NCI-H748 (cell line): ENCODE results near the gene ACSS1.
A peak's percentile ranks its signal among the peaks of the same experiment; 100 is the strongest.

Source experiments
- DNase-seq: peaks from one replicate; lab custom pipeline; 2025; ENCODE audit not compliant: unreplicated experiment; lab: John Stamatoyannopoulos, UW

The ACSS1 gene

DNA sequence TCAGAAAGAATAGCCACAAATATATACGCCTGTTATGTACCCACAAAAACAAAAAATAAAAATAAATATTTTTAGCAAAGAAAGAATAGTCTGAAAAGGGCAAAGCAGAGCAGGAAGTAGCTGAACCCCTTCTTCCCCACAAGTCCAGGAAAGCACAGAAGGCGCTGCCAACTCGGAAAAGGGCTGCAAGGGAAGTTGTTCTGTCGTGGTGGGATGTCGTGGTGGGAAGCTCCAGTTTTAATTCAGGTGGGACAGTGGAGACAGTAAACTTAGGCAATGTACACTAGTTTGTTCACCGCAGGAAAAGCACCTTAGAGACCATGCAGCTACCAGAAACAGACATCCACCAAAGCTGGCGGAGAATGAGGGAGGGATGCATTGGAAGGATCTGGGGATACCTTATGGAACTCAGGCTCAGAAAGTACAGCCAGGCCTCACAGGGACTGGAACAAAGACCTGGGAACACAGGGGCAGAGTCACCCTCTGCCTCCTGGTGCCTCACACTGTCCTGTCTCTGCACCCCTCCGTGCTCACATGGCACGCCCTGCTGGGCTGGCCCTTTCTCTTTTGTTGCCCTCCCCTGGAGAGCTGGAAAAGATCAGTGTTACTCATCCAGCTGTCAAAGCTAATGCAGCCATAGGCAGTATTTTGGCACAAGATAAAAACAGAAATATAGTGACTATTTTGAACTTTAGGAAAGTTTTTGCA lies 62.0 kb downstream of the ACSS1 start:
- DNase-seq, result no peak

DNA sequence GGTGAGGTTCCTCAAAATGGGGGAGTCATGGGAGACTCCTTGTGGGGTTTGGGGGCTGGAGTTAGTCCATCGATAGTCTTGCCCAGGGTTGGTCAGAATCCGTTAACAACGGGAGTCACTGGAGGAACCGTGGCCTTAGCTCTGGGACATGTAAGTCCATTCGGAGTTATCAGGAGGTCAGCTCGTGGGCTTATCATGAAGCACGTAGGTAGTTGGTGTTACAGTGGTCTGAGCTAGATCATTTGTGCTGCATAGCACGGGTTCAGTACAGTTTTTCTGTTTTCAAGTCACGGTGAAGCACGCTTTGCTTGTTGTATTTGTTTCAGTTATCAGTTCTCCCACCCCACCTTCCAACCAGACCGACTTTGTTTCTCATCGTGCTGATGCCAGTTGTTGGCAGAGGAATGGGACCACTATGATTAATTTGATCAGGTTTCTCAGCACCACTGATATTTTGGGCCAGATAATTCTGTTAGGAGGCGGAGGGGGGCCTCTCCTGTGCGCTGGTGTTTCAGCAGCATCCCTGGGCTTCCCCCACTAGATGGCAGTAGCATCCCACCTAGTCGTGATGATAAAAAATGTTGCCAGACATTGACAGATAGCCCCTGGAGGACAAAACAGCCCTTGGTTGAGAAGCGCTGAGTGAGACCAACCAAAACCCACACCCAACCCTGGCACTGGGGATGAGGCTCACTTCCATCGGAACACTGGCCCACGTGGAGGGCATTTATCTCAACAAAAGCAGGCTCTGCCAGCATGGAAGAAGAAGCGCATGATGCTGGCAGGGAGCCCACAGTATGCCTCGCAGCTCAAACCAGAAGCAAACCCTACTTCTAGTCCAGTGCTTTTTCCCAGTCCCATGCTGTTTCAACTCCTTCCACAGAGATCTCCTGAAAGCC lies 63.2 kb downstream of the ACSS1 start:
- DNase-seq, result peak; percentile 79

DNA sequence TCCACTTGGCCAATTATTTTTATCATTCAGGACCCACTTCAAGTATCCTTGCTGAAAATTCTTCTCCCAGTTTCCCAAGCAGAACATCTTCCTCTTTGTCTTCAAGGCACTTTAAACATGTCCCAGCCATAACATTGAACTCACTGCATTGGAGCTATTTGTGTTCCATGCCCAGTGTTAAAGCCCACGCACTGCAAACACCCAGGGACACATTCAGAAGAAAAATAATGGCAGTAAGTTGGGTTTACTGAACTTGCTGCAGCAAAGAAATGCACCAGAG lies 63.8 kb downstream of the ACSS1 start:
- no peak for DNase-seq

DNA sequence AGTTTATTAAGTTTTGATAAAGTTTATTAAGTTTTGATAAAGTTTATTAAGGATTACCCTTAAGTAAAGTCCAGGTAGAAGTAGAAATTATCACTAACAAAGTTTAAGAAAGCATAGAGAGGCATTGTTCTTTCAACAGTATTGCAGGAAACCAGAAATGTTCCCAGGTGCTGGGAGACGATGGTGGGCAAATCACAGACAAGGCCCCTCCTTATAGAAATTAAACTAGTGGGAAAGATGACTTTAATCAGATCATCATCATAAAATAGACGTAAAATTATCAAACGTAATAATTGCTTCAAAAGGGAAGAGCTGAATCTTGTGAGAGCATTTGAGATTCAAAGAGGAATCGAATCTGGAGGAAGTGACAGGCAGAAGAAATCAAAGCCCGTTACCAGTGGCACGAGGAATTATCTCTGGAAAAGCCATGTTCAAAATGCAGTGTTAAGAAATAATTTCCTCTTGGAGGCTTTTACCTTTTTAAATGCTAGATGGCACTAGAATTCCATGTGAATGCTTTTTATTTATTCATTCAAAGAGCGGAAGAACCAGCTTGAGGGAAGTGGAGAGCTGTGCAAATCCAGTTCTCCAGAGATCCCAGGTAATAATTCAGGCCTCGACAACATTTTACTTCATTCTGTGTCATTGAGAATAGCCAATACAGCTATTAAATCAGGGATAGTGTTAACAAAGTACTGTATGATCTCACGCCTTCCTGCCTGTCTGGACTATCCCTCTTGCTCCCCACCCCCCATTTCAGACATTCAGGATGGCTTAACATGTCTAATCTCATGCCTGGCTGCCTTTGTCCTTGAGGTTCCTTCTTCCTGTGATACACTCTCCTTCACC lies 64.4 kb downstream of the ACSS1 start:
- DNase-seq, result peak; percentile 53

DNA sequence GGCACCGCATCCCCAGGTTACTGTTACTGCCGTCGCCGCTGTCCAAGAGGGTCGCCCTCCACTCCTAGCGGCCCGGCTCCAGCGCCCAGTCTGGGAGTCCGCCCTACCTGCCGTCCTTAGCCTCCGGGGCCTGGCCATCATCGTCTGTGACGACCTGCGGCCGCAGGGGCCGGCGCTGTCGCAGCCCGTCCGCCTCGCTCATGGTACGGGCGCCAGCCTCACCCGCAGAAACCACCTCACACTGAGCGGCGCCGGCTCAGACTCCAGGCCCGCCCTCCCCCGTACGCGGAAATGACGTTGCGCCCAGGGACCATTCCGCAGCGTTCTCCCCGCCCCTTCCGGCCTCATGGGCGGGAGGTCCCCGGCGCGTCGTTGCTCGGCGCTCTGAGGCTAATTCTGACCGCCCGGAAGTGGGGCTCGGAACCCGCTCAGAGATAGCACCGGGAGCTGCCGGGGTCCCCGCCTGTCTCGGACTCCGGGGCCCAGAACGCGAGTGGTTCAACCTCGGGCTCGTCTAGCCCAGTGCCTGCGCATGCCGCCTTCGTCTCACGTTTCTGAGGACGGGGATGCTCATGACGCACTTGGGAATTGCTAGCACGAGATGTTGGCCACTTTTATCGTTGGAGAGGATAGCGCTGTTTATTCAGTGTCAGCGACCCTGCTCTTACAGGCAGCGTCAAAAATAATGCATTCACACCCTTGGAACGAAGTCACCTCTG lies 65.3 kb downstream of the ACSS1 start, which contains the start of gene APMAP:
Gene APMAP (minus strand): TSS at position 265 of the 719 bp plus-strand sequence. CDS start 63 bp downstream, at position 202.
- DNase-seq, result peak; percentile 98

DNA sequence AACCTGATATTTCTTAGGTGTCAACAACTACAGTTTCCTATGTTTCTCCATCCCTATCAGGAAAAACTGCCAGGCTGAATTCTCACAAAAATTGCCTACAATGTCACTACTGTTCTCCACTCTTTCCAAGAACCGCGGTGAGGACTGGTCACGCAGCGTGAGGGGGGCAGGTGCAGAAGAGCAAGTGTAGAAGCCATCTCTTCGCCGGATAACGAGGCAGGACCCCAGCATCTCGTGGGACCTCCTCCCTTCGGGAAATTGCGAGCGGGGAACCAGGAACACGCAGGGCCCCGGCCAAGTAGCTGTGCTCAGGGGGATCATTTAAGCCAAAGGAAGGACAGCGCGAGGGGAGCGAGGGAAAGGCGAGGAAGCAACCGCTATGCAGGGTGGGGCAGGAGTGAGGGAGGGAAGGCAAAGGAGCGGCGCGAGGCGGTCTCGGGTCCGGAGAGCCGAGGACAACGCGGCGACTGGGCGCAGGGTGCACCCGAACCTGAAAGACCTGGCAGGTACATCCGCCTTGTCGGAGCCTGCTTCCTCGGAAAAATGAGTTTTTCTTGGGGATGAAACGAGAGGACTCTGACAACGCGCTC lies 65.9 kb downstream of the ACSS1 start:
- peak; percentile 69 for DNase-seq

DNA sequence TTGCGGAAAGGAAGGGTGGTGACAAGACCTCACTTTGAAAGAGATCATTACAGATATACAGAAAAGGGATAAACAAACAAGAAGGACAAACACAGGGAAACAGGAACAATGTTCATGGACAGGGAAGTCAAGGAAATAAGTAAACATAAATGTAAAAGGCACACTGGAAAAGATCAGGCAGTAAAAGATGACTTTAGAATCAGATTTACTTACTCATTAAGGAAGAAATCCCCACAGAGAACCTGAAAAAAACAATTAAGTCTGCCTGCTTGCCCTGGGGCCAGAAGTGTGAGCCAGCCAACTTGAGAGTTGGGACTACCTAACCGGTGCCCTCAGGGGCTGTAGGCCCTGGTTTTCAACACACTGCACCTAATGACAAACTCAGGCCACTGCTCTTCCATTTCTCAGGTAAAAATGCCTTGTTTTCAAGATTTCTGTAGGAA lies 67.1 kb downstream of the ACSS1 start:
- no peak for DNase-seq

DNA sequence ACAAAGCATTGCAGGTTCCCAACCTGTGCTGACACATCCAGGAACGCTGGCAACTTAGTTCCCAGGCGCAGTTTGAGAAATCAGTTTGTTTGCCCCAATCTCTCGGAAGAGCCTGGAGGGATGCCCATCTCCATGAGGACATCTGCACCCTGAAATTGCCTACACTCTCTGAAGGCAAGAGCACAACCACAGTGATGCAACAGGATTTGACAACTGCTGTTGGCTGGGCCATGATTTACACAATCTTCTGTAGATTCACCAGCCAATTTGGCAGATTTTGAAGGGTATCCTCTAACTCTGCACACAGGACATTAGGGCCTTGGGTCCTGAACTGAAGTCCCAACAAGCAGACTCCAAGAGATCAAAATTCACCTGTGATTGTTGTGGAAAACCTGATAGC lies 68.8 kb downstream of the ACSS1 start:
- no peak for DNase-seq

DNA sequence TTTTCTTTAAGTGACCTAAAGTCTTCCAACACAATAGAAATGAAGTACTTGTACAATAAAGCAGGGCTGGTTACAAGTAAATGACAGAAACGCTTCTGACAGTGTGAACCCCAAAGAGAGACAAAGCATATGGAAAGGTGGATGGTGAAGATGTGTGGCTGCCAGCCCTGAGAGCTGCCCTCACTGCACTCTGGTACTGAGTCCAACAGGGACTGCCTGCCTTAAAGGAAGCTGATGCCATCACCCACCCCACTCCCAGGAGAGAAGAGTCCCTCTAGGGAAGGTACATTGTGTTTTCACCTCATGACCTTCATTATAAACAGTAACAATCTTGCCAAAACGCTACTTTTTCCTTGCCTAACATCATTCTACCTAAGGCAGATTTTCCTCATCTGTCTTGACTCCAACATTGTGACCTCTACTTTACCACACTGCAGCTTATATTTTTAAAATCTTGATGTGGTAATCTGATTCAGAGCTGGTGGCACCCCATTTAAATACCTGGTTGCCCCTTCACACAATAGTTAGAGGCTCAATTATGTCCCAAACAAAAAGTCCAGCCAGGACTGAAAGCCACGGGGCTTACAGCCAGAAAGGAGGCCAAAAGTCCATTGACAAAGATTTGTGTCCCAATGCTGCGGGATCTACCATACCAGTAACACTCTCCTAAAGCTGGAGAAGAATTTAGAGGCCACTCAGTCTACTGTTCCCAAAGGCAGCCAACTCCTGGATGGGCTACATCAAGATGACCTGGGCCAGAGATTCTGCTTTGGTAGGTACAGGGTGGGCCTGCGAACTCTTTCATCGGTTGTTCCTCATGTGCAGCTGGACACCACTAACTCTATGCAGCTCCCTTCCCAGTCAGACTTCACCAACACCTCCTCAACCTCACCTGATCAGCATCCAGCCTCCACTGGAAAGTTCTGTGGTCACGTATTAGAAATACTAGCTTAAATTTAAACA lies 69.8 kb downstream of the ACSS1 start:
- no peak for DNase-seq

DNA sequence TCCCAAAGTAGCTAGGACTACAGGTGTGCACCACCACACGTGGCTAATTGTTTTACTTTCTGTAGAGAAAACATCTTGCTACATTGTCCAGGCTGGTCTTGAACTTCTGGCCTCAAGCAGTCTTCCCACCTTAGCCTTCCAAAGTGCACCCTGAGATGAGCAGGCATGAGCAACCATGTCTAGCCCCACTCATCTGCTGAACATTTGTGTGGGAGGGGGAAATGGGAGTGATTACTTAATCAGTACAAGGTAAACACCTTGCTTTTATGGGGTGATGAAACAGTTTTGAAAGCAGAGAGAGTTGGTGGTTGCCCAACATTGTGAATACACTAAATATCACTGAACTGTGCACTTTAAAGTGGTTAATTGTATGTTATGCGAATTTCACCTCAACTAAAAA lies 70.7 kb downstream of the ACSS1 start:
- no peak for DNase-seq

DNA sequence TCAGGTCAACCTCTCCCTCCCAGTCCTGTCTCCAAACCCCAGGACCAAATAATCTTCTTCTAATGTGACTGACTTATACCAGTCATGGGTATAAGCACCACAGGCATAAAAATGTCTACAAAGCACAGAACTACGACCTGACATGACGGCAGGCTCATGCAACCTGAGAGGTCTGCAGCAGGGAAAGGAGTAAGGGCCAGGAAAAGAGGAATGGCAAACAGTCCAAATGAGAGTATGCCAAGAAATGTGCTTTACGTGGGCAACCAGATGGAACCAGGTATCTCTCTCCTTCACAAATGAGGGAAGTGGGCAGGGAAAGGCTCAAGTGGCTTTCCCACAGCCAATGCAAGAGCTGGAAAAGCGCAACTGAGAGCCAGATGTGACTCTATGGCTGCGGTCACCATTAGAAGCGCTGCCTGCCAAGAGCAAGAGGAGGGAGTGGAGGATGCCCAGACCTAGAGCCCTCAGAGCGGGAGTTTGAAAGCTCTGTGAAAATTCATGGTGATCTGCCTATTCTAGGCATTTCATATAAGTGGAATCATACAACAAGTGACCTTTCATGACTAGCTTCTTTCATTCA lies 71.4 kb downstream of the ACSS1 start:
- no peak for DNase-seq

DNA sequence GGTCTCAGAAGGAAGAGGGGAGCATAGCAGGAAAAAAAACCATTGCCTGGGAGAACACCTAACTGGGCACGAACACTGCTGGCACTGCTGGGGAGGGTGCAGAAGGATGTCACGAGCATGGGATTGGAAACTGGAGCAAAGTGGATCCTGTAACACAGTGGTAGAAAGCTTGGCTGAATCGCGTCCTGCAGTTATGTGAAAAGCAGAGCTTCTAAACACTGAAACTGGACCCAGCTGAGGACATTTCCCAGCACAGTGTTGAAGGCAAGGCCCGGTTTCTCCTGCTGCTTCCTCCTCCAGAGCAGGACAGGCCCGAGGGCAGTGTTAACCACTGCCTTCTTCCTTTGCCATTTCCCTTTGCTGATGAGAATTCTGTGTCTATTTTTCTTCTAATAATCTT lies 72.1 kb downstream of the ACSS1 start:
- no peak for DNase-seq

DNA sequence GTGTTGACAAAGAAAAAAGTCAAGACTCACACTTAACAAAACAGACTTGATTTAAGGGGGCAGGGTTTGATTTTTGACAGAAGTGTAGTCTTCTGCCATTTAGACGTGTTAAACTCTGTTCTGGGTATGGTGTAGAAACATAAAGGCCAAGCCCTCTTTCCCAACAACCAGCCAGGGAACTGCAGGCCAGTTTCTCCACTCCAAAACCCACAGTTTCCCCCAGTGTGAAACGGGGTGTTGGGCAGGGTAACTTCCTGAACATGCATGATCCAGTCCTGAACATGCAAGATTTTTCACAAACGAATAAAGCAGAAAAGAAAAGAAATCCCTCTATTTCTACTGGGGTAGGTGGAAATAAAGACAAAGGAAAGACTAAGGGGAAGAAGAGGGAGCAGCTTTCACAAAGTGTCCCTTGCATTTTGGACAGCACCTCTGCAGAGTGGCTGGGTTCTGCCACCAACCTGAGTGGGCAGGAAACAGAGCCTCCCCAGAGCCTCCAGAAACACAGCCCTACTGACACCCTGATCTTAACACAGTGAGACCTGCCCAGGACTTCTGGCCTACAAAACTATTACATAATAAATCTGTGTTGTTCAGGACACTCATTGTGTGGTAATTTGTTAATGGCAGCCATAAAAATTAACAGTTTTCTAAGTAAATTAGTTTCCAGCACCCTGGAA lies 72.8 kb downstream of the ACSS1 start:
- DNase-seq, result no peak

DNA sequence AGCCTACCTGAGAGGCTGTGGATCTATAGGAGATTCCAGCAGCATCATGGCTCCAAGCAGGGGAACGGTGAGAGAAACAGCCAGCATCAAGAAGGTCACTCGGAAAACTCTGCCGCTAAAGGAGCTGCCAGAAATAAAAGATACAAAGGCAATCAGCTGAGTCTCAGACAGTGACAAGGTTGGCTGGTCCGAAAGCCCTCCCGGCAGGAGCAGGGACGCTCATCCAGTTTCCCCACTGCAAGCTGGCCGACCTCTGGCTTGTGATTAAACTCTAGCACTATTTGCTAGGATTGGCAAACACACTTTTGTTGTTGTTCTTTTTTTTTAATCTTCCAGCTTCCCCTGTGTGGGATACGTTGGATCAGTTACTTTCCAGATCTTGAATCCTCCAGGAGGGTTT lies 74.0 kb downstream of the ACSS1 start:
- DNase-seq, result no peak

DNA sequence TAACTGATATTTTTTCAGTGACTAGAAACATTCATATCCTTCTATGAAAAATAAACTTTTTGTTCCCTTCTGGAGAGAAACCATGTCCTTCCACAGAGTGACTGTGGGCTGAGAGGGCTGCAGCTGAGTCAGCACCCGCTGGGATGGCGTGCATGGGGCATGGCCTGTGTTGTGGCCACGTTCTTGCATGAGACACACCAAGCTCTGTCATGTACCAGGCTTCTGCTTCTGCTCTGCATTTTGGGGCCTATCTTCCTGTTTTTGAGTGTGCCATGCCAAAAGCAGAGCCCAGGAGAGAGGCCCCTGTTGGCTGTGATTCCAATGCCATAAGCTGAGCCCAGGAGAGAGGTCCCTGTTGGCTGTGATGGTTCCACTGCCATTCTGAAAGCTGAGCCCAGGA lies 76.1 kb downstream of the ACSS1 start:
- no peak for DNase-seq

DNA sequence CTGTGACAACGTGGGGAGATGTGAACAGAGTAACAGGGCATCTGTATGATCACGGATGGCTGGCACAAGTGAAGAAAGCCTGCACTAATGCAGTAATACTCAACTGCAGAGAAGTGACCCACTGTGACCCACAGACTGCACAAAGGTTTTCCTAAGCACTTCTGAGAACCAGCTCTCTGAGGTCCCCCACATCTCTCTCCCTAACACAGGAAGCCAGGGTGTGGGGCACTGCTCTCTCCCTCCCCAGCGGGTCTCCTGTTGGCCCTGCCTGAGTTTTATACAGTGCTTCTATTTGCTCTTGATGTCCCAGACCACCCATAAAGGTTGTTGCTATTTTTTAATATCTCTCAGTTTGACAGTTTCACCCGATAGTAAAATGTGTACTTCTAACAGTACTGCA lies 76.7 kb downstream of the ACSS1 start:
- DNase-seq, result no peak

DNA sequence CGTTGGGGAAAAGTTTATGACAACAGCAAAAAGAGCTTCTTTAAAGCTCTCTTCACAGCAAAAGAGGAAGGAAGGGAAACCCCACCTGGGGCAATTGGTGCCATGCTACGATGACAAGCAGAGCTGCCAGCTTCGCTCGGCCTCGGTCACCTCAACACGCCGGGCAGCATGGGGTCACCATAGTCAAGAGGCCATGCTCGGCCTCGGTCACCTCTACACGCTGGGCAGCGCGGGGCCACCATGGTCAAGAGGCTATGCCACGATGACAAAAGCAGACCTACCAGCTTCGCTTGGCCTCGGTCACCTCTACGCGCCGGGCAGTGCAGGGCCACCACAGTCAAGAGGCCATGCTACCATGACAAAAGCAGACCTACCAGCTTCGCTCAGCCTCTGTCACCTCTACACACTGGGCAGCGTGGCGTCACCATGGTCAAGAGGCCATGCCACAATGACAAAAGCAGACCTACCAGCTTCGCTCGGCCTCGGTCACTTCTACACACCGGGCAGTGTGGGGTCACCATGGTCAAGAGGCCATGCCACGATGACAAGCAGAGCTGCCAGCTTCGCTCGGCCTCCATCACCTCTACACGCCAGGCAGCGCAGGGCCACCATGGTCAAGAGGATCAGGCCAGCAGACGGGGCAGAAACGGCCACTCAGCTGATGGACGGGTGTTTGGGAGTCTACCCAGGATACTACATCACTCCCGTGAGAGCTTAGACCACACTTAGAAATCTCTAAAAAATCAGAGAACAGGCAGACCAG lies 77.5 kb downstream of the ACSS1 start:
- DNase-seq, result no peak
